GM06990 (cell line): ENCODE measurements around the gene PDXK.

Experiments
- DNase-seq: peaks from one replicate; pipeline ENCODE4 v3.0.0-alpha.2; 2011; ENCODE audit not compliant: insufficient read length; ENCODE audit errors: extremely low read depth
- H3K27me3 ChIP-seq: replicated peaks from 2 replicates; pipeline ENCODE4 v1.6.0; 2011; ENCODE audit warnings: low read length; ENCODE audit not compliant: control insufficient read depth, insufficient read depth
- H3K36me3 ChIP-seq: 2 replicates; pipeline ENCODE4 v1.5.1; 2011; ENCODE audit warnings: low read length; ENCODE audit not compliant: control insufficient read depth, insufficient read depth
- H3K4me3 ChIP-seq: replicated peaks from 2 replicates; pipeline ENCODE4 v1.5.1; 2011; ENCODE audit warnings: low read depth, mild to moderate bottlenecking, control low read depth, low read length
- TF ChIP-seq, protein P1 (sequence below): IDR thresholded peaks from 2 replicates; pipeline ENCODE4 v1.5.1; 2011; ENCODE audit warnings: low read length, control low read depth, mild to moderate bottlenecking, inconsistent platforms; ENCODE audit not compliant: insufficient read depth, poor library complexity, severe bottlenecking

The PDXK gene

DNA sequence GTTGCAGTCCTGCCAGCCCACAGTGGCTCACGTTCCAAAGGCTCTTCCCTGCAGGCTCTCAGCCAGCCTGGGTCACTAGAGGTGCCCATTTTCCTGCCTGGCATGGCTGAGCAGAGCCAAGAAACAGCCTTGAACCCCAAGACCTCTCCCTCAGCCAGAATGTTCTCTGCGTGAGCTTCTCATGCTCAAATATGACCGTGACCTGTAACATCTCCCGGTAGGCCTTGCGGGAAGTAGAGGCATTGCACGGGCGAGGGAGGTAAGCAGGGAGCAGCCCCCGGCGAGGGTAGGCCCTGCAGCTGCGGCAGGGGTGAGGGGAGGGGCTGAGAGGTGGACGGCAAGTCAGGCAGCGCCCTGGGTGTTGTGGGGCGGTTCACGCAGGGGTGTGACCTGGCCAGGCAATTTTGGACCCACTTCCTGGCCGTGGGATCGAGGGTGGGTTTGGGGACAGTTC, 90.4 kb downstream of the PDXK start:
- Histone ChIP-seq H3K36me3 (peaks cover 2% of the 10 kb centered on the region), H3K4me3 (no peak overlapping the region), H3K27me3 (no peaks in the 10 kb centered on the region)
- TF ChIP-seq, protein P1, sequence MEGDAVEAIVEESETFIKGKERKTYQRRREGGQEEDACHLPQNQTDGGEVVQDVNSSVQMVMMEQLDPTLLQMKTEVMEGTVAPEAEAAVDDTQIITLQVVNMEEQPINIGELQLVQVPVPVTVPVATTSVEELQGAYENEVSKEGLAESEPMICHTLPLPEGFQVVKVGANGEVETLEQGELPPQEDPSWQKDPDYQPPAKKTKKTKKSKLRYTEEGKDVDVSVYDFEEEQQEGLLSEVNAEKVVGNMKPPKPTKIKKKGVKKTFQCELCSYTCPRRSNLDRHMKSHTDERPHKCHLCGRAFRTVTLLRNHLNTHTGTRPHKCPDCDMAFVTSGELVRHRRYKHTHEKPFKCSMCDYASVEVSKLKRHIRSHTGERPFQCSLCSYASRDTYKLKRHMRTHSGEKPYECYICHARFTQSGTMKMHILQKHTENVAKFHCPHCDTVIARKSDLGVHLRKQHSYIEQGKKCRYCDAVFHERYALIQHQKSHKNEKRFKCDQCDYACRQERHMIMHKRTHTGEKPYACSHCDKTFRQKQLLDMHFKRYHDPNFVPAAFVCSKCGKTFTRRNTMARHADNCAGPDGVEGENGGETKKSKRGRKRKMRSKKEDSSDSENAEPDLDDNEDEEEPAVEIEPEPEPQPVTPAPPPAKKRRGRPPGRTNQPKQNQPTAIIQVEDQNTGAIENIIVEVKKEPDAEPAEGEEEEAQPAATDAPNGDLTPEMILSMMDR, result no peak
- no peak for DNase-seq

DNA sequence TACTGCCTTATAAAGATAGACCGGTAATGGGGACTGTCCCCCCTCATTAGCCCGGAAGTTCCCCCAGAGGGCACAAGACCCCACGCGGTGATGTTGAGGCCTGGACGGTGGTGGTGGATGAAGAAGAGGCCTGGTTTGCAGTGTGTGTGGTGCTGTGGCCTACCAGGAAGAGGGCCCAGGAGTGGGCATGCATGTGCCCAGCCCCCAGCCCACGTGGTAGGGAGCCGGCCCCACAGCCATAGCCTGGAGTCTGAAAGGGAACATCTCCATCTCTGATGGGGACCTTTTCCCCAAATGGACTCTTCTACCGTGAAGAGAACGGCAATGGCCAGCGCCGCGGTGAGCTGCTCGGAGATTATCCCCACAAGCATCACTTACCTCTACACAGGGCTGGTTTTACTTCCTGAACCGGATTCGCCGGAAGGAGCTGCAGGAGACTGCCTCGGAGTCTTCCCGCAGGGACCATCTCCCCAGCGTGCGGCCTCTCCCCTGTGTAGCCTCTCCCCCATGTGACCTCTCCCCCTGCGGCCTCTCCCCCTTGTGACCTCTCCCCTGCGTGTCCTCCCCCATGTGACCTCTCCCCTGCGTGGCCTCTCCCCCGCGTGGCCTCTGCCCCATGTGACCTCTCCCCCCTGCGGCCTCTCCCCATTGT, 91.0 kb downstream of the PDXK start:
- H3K27me3 ChIP-seq, result no peaks in the 10 kb centered on the region
- TF ChIP-seq, protein P1, result no peak
- no peaks in the 10 kb centered on the region for H3K36me3 ChIP-seq
- DNase-seq, result no peak
- no peak overlapping the region for H3K4me3 ChIP-seq

DNA sequence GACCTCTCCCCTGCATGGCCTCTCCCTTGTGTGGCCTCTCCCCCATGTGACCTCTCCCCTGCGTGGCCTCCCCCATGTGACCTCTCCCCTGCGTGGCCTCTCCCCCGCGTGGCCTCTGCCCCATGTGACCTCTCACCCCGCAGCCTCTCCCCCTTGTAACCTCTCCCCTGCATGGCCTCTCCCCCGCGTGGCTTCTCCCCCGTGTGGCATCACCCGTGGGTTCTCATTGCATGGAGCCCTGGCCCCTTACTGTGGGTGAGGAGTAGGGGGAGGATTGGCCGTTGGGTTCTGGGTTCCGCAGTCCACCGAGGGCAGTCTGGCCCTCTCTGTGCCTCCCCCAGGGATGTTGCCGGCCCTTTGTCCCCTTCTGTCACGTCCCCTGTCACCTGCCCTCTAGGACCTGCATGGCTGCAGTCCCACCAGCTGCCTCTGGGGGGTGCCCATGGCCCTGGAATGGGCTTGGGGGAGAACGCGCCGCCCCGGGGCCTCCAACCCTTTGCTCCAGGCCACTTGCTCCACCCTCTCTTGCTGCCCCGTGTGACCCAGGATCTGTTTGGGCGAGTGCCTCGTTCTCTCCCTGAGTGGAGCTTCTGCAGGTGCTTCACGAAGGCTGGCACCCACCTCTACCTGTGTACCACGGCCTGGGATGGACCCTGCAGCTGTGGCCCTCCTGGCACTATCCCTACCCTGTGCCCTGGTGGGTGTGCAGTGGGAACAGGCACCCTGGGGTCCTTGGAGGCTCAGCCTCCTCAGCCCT, 91.8 kb downstream of the PDXK start:
- H3K27me3 ChIP-seq, result no peaks in the 10 kb centered on the region
- no peaks in the 10 kb centered on the region for H3K36me3 ChIP-seq
- H3K4me3 ChIP-seq, result peak overlapping the region; percentile 26; the same call in 1 of the 2 replicates
- TF ChIP-seq, protein P1, result peak; percentile 99
- peak; percentile 83 for DNase-seq

- Histone ChIP-seq H3K27me3 (no peaks in the 10 kb centered on the region), H3K4me3 (peak overlapping the region; percentile 26; the same call in 1 of the 2 replicates), H3K36me3 (no peaks in the 10 kb centered on the region)
- TF ChIP-seq, protein P1, result no peak
- no peak for DNase-seq
These were observed 92.6 kb downstream of the PDXK start for GRCh38 chr21:43811262-43812105.
